Nucleus accumbens (tissue), 56 donors: ENCODE data around the gene LRRN2.

ENCODE experiments used
- DNase-seq, 56 donors: peaks; one replicate each; lab custom pipeline; 2025; lab: John Stamatoyannopoulos, UW

Gene LRRN2

DNA sequence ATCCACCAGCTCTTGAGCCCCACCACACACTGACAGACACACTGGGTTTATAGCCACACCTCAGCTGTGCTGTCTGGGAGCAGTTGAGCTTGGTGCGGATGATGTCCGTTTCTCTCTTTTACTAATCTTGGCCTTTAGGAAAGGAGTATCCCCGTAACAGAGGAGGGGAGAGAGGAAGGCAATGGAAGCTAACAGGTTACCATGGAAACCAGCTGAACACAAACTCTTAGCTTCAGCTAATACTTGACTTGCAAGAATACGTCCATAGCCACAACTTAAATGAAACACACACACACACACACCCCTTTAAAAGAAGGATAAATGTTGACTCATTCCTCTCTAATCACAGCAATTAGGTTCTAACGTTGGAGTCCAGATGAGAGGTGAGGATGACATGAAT is 28.0 kb upstream of the LRRN2 start:
- DNase-seq, result no peak

GRCh38 chr1:204712708-204713430 is 27.3 kb upstream of the LRRN2 start:
- DNase-seq, result no peak

GRCh38 chr1:204711947-204712701 is 26.6 kb upstream of the LRRN2 start:
- peak in 40 of 56 donors; percentile 10 to 82 (median 38) for DNase-seq

DNA sequence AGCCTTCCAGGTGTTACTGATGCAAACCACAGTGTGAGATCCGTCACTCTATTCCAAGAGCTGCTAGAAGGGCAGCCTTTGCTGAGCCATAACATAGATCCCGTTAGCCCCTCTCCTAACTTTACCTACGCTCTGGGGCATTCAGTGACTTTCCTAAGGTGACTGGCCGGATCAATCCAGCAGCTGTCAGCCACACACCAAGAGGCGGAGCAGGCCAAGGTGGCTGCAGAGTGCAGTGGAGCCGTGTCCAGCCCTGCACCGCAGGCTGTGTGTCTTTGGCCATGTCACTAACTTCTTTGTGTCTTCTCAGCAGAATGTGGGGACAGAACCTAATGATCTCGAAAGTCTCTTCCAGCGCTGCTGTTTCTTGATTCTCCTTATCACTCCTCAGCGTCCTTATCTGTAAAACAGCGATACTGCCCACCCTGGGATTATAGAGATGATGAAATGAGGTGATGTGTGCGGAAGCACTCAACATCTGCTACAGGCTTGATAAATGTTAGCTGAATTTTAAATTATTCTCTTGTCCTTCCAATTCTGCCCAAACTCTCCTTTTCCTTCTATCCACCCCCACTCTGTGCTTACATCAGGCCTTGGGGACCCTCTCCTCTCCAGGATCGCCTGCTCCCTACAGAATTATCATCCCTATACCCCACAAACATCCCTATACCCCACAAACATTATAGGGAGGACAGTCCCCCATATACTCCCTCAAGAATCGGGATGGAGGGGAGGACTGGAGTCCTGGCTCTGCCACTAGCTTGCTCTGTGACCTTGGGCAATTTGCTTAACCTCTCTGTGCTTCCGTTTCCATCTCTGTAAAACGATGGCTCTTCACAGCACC is 25.8 kb upstream of the LRRN2 start:
- no peak for DNase-seq

GRCh38 chr1:204709960-204710912 is 24.7 kb upstream of the LRRN2 start:
- no peak for DNase-seq

DNA sequence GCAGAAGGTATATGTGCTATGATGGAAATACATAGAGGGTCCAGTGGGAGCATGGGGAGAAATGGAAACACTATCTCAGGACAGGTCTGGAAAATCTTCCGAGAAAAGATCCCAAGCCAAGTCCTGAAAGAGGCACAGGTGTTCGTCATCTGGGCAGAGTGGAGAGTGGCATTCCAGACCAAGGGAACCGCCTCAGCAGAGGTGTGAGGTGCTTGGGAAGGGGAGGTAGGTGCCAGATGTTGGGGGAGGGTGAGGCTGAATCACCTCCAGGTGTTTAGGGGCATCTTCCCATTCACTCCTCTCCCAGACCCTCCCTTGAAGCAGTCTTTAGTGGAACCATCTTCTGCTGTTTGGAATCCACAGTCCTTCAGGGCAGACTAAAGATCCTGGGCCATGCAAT is 23.5 kb upstream of the LRRN2 start:
- no peak for DNase-seq

DNA sequence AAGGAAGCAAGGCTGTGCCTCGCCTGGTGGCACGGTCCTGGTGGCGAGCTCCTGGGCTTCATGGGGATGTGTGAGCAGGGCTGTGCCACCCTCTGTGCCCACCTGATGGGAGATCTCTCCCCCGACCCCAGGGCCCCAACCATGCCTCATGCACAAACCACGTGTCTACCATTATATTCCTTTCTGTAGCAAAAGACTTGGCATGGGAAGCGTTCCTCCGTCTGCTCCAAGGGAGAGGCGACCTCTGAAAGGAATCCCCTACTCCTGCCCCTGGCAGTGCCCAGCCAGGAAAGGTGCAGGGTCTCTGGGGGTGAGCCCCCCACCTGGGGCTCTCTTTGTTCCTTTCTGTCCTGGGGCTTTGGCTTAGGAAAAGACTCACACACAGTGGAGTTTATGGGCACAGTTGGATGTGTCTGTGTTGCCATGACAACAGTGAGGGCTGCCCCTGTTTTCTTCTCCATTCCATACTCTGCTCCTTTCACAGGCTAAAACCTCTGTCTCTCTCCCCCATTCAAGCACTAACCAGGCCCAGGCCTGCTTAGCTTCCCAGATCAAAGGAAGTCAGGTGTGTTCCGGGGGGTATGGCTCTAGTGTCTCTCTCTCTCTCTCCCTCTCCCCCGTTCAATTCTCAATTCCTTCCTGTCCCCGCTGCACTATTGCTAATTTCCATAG is 21.4 kb upstream of the LRRN2 start:
- peak in 3 of 56 donors; percentile 10 to 20 (median 18) for DNase-seq

DNA sequence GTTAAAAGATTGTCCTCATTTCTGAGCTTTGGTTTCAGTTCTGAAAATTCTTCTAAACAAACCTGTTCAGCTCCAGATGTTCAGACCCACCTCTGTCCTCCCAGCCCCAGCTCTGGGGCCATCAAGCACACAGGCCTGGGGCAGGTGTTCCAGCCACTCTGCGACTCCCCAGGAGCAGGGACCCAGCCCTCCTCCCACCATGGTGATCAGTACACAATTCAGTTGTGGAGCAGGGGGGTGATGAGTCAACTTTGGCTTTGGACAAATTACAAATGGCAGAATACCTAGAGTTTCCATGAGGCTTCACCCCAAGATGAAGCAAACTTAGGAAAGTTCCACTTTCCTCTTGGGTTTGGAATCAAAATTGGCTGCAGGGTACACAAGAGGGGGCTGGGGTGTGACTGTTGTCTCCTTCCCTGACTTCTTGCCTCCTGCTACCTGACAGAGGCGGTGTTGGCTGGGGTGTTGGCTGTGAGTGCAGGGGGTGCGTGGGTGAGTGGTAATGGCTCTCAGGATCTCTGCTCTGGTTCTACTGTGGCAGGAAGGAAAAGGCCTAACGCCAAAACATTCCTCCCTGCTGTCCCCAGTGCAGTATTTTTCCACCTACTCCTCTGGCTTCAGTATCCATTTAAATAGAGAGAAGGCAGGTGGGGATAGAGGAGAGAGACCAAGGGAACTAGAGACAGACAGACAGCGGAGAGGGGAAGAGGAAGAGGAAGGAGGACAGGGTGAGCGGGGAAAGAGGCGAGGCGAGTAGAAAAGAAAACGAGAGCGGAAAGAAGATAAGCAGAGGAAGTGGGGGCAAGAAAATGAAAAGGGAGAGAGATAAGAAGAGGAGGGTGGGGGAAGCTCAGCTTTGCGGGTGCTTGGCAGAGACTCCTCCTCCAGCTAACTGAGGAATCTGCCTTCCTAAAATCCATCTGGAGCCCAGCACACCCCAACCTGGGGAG is 20.6 kb upstream of the LRRN2 start:
- DNase-seq, result no peak

DNA sequence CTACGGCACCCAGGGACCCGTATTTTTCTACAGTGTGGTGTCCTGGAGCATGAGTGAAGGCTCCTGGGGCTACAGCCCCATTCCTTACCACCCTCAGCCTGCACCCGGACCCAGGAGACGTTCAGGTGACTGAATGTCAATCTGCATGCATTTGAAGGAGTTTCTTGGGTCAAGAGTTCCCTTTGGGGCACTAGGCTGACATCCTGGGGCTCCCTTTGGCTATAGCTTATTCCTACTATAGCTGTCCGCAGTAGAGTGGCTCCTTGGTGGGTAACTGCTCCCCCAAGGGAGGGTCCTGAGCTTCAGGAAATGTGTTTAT is 19.9 kb upstream of the LRRN2 start:
- no peak for DNase-seq

DNA sequence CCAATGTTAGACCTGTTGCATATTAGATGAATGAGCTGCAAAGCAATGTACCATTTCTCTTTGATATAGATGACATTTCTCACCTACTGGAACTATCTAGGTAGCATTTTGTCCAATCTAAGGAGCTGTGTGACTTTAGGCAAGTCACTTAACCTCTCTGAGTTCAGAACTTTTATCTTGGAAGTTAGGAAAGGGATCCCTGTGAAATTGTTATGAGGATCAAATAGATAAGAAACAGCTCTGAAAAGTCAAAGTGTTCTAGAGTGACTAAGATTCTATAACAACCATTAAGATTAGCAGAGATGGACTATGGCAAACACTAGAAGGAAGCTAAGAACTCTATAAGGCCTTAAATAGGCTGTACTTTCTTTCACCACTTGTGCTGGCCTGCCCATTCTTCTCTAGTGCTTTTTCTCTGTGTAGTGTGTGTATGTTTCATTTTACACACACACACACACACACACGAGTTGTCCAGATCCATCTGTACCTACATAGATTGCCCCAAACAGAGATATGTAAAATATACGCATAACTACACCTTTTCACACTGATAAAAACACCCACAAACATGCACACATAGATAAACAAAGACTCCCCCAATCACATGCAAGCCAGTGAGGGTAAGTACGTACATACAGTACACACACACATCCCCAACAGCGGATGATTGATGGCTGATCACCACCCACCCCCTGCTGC is 19.4 kb upstream of the LRRN2 start:
- DNase-seq, result no peak

DNA sequence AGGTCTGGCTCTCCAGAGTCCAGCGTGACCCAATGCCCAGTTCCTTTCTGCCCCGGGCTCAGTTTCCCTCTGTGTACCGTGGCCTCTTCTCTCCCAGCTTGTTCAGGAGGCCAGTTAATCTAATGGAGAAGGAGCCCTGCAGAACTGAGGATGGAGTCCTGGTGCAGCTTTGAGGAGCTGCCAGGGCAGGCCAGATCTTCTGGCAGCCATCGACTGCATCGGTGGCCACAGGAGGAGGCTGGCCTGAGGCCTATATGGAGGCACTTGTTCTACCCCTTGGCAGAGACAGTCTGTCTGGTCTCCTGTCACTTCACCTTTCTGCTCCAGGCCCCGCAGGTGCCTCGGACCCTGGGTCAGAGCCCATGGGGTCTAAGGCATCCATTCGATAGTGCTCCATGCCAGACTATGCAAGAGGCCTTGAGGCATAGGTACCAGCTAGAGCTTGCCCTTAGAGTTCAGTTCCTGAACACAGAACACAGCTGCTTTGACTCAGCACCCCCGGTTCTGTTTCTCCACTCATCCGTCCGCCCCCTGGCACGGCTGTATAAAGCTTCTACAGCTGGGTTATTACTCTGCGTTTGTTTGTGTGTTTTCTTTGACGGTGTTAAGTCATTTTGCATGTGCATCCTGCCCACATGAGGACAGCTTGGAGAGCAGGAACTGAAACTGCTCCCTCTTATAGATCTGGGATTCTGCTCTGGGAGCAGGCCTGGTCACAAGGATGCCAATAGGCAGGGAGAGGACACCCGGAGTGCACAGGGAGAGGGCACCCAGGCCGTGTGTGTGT is 18.5 kb upstream of the LRRN2 start:
- no peak for DNase-seq

- DNase-seq, result no peak
Observed at GRCh38 chr1:204703268-204703664, 17.7 kb upstream of the LRRN2 start.

DNA sequence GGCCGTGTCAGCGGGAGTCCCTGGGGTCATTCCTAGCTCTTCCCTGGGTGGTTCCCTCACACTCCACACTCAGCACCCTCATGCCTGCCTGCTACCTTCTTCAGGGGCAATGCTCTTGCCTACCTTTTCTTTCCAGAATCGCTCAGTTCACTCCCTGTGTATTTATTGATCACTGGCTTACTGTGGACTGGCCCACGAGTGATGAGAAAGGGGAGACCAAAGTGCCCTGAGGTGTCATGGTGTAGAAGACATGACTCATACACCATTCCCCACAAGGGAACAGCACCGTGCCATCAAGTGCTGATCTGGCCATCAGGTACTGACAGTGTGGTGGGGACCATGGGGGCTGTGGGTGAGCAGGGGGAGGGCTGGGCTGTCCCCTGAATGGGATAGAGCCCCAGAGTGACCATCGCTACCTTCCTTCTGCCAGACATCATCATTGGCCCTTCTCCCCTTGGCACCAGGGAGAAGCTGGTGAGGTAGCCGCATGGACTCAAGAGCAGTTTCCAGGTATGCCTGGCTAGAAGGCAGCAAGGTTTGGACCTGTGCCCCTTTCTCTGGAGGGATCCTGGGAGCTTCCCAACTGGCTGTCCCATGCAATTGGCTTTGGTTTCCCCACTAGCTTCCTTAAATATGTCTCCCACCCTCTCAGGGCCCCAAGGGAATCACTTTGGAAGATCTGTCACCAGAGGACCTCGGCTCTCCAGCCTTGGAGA is 17.2 kb upstream of the LRRN2 start:
- no peak for DNase-seq

DNA sequence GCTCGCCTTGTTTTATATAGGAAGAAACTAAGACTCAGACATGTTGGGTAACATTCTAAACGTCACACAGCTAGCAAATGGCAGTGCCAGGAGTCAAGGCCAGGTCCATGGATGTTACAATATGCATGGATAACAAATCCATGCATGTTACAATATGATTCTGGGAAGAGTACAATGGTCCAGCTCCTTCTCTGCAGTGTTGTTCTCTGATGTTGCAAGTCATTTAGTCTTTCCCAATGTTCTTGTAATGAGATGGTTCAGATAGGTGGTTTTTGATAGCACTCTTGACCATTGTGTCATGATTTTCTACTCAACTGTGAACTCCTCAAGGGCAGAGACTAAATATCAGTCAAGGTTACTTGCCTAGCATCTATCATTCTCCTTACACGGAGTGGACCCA is 15.7 kb upstream of the LRRN2 start:
- DNase-seq, result no peak

DNA sequence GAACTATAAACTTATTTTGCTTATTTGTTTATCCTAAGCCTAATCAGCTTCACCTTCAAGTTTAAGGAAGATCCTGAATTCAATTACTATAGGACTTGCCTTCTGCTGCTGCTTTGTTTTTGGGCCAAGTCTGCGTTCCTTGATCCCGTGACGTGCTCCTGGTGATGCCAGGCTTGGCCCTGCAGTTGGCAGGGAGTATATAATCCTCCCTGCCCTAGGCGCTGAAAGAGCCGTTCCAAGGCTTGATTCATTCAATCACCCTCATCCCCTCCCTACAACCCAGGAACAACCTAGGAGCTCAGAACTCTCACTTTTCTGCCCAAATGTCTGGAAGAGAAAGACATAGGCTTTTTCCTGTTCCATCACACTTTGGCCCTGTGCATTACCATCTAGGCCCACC is 12.4 kb upstream of the LRRN2 start:
- peak in 3 of 56 donors; percentile 21 to 43 (median 23) for DNase-seq

DNA sequence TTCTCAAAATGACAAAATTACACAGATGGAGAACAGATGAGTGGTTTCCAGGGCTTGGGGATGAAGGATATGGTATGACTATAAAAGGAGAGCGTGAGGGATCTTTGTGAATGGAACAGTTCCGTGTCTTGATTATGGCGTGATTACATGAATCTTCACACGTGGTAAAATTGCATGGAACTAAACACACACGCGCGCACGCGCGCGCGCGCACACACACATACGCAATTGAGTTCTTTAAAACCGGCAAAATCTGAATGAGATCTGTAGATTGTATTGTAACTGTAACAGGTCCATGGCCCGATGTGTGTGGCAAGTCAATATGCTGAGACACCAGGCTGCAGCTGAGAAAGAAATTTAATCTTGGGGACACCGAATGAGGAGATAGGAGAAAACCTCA is 11.1 kb upstream of the LRRN2 start:
- no peak for DNase-seq
